SIG-M5 treated with dmso at 0.1 percent for 504 hours (cell line): ENCODE data around the gene FXYD3.
"Not testable (repeated sequence)": the region's sequence is repeated elsewhere in the genome, so short reads cannot be mapped to it uniquely, and the experiment has no call there.

Source experiments
- DNase-seq: peaks from one replicate; lab custom pipeline; 2025; ENCODE audit not compliant: unreplicated experiment; lab: John Stamatoyannopoulos, UW

Gene FXYD3

GRCh38 chr19:35140962-35141836 lies 25.6 kb downstream of the FXYD3 start:
- DNase-seq = peak; percentile 90

- DNase-seq = no peak
Observed at GRCh38 chr19:35141837-35142605, 26.4 kb downstream of the FXYD3 start.

GRCh38 chr19:35142606-35143230 lies 27.1 kb downstream of the FXYD3 start:
- DNase-seq = peak; percentile 23

- no peak for DNase-seq
Observed at GRCh38 chr19:35143231-35143715, 27.6 kb downstream of the FXYD3 start, which contains the start of gene FXYD7. FXYD7 (plus strand) TSS chr19:35143255; CDS start chr19:35143334, 79 bp downstream.

- no peak for DNase-seq
Observed at GRCh38 chr19:35143818-35144217, 28.2 kb downstream of the FXYD3 start.

GRCh38 chr19:35144259-35144599 lies 28.6 kb downstream of the FXYD3 start:
- DNase-seq = no peak

- peak; percentile 41 for DNase-seq
Observed at GRCh38 chr19:35144600-35145436, 29.2 kb downstream of the FXYD3 start.

GRCh38 chr19:35146746-35147459 lies 31.3 kb downstream of the FXYD3 start:
- DNase-seq = no peak

GRCh38 chr19:35149463-35149862 lies 33.8 kb downstream of the FXYD3 start:
- no peak for DNase-seq

- no peak for DNase-seq
Observed at GRCh38 chr19:35150445-35150844, 34.8 kb downstream of the FXYD3 start.

GRCh38 chr19:35151273-35152065 lies 35.8 kb downstream of the FXYD3 start:
- DNase-seq = no peak

GRCh38 chr19:35153129-35153522 lies 37.5 kb downstream of the FXYD3 start:
- not testable (repeated sequence) for DNase-seq

- DNase-seq = peak; percentile 34
Observed at GRCh38 chr19:35153701-35154524, 38.3 kb downstream of the FXYD3 start.

- DNase-seq = peak; percentile 82
Observed at GRCh38 chr19:35154525-35155406, 39.1 kb downstream of the FXYD3 start, which contains the start of gene FXYD5. FXYD5 (plus strand) TSS chr19:35154735; CDS start chr19:35155551, 816 bp downstream.

GRCh38 chr19:35155441-35155840 lies 39.8 kb downstream of the FXYD3 start:
- DNase-seq = no peak

GRCh38 chr19:35155981-35156672 lies 40.5 kb downstream of the FXYD3 start:
- DNase-seq = no peak

GRCh38 chr19:35156673-35157014 lies 41.0 kb downstream of the FXYD3 start:
- DNase-seq = no peak
